GM19455 (cell line): ENCODE measurements around the gene KIAA1958.

Experiments
- ATAC-seq: cut with Tn5 transposase; IDR thresholded peaks from one replicate; pipeline ENCODE4 v1.9.1; 2021; ENCODE audit not compliant: unreplicated experiment

KIAA1958 gene, protein sequence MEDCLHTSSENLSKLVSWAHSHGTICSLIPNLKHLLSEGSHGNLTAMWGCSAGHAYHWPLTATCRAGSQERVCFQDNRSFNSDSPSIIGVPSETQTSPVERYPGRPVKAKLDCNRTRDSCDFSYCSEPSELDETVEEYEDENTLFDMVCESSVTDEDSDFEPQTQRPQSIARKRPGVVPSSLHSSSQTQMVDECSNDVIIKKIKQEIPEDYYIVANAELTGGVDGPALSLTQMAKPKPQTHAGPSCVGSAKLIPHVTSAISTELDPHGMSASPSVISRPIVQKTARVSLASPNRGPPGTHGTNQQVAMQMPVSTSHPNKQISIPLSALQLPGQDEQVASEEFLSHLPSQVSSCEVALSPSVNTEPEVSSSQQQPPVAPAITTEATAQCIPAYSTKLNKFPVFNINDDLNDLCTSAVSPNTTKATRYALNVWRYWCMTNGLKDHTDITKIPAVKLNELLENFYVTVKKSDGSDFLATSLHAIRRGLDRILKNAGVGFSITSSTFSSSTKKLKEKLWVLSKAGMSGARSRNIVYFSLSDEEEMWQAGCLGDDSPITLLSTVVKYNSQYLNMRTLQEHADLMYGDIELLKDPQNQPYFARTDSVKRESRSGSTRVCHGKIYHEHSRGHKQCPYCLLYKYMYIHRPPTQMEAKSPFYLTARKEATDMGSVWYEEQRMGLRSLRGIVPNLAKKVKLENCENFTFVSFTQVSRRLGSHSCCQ

DNA sequence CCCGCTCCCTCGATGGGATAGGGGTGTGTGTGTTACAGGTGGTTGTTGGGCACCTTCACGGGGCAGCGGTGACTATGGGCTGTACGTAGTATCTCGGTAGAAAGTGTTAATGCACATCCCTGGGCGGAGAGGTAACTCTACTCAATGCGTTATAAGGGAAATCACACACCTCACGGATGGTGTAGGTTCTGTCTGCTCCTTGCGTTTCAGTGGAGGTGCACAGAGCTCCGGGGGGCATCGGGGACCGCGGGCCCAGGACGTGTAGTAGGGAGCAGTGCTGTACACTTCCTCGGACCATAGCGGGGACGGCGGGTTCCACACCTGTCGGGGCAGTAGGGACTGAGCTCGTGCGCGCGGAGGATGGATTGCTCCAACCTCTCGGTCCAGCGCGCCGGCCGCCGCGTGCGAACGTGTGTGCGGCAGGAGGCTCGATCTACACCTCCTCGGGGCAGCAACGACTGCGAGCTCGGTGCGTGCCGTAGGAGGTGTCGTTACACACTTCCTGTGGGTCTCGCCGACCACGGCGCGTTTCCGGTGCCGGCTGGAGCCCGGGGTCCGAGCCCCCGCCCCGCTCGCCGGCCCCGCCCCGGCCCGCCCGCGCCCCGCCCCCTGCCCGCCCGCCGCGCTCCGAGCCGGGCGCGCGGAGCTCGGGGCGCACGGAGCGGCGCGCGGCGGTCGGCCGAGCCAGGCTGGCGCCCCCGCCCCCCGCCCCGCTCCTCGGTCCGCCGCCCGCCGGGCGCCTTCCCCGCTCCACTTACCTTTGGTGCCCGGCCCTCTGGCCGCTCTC lies at the start of gene KIAA1958:
KIAA1958 (plus strand) TSS at position 607 of the 787 bp plus-strand sequence. CDS start 87,254 bp downstream, outside the sequence.
- ATAC-seq: peak; percentile 90

DNA sequence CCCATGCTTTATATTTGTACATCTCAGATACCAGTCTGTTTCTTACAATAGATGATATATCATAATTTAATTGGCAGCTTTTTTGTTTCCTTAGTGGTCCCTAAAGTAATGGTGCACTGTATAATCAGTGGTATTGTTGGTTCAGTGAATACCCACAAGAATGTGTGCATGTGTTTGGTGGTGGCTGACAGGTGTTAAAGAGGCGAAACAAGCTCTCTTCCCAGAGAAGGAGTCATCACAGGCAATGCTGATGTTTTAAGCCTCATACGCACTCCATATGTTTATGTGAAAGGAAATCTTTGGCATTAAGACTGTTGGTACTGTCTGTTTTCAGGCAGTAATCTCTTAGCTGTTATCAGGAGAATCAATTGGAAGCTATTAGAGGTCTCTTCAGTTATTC lies 49.2 kb upstream of the KIAA1958 start:
- ATAC-seq: no peak

DNA sequence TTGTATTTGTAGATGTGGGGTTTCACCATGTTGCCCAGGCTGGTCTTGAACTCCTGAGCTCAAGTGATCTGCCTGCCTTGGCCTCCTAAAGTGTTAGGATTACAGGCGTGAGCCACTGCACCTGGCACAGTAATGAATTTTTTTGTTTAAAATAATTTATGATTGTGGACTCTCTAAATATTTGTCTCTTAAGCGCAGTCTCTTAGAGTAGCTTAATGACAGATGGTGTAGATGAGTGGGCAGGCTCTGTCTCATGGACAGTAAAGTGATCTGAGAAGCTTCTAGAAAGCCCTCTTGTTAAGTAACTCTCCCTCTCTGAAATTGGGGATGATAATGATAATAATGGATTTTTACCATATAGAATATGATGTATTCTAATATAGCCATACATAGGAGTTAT lies 47.5 kb upstream of the KIAA1958 start:
- no peak for ATAC-seq

DNA sequence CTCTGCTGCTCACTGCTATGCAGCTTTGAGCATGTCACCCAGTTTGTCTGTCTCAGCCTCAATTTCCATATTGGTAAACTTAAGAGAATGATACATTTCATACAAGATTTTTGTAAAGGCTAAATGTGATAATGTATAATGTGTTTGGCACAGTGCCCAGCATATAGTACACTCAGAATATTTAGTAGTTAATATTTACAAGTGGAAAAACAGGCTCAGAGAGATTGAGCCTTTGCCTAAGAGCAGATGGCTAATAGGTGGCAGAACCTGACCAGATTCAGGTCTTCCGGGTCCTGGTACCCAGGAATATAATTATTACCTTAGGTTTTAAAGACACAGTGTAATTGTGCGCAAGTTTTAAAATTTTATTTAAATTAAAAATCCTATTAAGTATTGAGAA lies 46.8 kb upstream of the KIAA1958 start:
- ATAC-seq: no peak

DNA sequence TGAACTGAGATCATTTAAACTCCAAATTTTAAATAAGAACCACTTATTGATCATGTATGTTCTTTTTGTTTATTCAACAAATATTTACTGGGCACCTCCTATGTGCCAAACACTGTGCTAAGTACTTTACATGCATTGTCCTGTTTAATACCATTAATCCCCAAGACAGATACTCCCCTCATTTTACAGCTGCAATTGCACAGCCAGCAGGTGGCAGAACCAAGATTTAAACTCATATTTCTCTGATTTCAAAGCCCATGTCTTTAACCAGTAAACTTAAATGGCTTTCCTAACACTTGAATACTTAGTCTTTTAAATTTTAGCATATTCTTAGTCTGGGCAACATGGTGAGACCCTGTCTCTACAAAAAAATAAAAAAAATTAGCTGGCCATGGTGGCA lies 43.4 kb upstream of the KIAA1958 start:
- no peak for ATAC-seq

DNA sequence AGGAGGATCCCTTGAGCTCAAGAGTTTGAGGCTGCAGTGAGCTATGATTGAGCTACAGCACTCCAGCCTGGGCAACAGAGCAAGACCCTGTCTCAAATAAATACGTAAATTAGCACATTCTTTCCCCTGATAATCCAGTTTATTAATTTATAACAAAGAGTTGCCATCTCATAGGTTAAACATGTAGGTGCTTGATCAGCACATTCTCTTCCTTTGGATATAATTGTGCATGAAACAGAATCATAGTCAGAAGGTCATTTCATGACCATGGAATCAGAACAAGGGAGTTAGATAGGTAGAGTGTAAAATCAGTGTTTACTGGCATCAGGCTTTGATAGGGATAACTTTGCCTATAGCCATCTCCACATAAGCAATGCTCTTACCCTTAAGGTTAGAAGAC lies 43.0 kb upstream of the KIAA1958 start:
- no peak for ATAC-seq

DNA sequence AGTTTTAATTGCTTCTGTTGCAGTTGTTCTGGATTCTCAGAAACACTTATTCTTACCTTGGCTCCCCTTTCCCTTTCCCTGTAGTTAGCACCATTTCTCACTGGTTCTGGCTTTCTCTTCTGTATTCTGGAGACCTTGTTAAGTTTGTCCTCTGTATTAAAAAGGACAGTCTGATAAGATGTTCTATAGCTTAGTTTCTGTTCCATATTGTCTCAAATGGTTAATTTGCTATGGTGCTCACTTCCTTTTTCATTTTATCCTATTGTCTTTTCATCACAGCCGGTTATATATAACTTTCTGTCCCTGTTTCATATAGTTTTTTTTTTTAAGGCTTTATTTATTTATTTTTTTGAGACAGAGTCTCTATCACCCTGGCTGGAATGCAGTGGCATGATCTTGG lies 41.4 kb upstream of the KIAA1958 start:
- ATAC-seq: no peak

DNA sequence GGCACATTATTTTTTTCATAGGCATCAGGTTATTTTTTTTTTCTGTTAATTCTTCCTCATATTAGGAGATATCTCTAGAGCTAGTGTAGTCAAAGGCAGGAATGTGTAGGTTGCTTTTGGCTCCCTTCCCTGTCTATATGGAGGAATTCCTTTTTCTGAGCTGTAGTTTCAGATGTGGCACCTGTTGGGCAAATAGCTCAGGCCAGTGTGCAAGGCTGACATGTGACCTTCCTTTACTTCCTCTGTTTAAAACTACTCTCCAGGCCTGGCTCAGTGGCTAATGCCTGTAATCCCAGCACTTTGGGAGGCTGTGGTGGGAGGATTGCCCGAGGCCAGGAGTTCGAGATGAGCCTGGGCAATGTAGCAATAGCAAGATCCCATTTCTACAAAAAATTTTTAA lies 40.5 kb upstream of the KIAA1958 start:
- ATAC-seq: no peak

DNA sequence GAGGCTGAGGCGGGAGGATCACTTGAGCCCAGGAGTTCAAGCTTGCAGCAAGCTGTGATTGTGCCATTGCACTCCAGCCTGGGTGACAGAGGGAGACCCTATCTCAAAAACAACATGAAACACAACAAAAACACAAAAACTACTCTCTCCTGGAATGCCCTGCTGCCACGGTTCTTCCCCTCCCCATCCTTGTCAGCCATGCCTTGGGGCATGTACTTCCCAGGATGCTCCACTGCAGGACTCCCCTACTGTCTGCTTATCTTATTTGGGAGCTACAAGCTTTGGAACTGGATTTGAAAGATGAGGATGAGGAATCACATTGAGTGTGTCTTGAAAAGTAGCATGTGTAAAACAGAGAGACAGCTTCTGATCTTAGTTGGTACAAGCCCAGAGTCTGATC lies 40.1 kb upstream of the KIAA1958 start:
- no peak for ATAC-seq

DNA sequence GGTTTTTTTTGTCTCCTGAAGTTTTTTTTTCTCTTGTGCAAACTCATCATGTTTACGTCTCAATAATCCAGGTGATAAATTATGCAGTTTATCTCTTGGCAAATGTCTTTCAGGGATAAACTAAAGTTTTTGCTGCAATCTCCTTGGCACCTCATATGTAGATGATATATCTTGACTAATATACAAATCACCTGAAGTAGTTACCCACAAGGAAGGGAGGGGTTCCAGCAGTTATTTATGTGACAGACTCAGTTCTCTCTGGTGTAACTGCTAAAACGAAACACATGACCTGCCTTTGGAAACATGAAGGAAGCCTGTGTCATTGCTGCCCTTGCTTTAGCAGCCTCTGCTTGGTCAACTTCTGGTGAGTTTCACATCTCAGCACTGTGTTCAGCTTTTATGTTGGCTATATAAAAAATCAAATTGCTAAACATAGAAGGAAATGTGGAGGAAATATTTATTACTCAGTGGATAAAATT lies 39.3 kb upstream of the KIAA1958 start:
- no peak for ATAC-seq

DNA sequence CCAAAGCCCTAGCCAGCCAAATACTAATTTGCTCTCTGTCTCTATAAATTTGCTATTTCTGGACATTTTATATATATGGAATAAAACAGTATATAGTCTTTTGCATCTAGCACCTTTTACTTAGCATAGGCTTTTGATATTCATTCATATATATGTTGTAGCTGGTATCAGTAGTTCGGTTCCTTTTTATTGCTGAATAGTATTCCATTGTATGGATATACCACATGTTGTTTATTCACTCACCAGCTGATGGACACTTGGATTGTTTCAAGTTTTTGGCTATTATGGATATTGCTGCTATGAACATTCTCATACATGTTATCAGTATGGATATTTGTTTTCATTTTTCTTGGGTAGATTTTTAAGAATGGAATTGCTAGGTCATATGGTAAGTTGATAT lies 23.8 kb upstream of the KIAA1958 start:
- no peak for ATAC-seq

DNA sequence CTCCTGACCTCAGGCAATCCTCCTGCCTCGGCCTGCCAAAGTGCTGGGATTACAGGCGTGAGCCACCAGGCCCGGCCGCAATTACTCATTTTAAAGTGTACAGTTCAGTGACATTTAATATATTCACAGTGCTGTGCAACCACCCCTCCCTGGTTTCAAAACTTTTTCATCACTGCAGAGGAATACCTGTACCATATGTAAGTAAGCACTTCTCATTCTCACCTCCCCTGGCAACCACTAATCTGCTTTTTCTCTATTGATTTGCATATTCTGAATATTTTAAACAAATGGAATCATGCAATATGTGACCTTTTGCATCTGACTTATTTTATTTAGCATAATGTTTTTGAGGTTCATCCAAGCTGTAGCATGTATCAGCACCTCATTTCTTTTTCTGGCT lies 21.3 kb upstream of the KIAA1958 start:
- ATAC-seq: no peak

DNA sequence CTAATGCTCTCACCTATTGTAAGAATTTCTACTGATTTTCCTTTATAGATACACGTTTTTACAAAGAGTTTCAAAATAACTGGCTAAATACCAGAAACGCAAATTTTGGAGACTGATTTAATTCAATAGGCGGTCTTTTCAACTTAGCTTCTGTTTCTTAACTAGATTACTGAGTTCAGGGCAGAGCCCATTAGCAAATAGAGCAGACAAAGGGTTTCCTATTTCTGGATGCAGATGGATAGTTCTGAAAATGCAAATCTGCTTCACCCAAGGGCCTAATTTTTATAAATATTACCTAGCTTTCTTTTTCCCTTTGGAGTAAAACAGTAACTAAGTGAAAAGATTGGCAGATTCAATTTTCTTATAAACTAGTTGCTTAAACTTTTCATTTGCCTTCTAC lies 13.6 kb upstream of the KIAA1958 start:
- ATAC-seq: no peak

DNA sequence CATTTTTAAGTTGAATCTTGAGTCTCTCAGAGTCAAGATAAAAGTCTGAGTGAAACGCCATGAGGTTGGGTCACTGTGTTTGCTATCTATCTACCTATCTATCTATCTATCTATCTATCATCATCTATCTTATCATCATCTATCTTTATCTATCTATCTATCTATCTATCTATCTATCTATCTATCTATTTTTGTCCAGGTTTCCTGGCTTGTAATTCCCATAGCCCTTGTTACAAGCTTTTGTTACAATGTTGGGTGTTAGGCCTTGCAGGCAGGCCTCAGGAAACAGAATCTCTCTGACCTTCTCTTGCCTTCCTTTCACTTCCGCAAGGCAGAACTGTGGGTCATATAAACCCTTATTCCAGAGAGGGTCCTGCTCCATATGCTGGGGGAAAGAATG lies 12.6 kb upstream of the KIAA1958 start:
- no peak for ATAC-seq

DNA sequence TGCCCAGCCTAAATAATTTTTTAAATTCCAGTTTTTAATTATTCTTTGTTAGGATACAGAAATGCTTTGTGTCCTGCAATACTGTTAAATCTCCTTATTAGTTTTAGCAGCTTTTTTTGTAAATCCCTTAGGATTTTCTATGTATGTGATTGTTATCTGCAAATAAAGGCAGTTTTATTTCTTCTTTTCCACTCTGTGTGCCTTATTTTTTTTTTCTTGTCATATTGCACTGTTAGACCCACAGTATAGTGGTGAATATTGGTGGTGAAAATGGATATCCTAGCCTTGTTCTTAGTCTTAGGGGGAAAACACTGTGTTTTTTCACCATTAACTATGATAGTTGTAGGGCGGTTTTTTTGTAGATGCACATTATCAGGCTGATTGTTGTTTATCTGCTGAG lies 11.3 kb upstream of the KIAA1958 start:
- ATAC-seq: no peak

DNA sequence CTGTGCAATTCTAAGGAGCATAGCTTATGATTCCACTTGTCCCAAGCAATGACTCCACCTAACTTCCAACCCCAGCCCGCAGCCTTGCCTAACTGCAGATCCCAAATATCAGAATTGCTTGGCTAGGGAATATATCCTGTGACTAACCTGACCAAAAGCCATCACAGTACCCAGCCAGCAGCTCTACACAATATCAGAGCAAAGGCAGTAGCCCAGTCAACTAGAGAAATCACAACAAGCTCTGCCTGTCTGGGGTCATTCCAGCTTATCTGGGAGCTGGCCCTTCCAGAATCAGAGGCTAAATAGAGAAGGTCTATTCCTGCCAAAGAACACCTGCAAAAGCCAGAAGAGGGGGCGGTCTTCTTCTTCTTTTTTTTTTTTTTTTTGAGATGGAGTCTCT lies 9.3 kb upstream of the KIAA1958 start:
- no peak for ATAC-seq

DNA sequence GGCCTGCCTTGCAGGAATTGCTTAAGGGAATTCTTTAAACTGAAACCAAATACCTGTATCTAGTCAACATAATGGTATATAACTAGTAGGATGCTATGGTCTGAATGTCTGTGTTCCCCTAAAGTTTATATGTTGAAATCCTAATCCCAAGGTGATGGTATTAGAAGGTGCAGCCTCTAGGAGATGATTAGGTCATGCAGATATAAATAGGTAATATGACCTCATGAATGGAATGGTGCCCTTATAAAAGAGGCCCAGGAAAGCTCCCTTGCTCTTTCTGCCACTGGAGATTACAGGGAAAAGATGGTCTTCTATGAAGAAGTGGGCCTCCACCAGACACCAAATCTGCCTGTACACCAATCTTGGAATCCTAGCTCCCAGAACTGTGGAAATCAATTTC lies 7.4 kb upstream of the KIAA1958 start:
- no peak for ATAC-seq

DNA sequence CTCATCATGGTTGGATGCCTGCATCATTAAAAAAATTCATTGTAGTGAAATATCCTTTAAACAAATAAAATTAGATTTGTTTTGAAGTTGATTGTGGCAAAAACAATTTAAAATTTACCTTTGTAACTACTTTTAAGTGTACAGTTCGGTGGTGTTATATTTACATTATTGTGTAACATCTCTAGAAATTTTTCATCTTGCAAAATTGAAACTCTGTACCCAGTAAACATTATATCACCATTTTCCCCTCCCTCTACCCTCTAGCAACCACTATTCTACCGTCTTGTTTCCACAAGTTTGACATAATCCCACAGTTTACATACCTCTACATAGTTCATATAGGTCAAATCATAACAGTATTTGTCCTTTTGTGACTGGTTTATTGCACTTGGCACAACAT lies 2.0 kb upstream of the KIAA1958 start:
- ATAC-seq: no peak

DNA sequence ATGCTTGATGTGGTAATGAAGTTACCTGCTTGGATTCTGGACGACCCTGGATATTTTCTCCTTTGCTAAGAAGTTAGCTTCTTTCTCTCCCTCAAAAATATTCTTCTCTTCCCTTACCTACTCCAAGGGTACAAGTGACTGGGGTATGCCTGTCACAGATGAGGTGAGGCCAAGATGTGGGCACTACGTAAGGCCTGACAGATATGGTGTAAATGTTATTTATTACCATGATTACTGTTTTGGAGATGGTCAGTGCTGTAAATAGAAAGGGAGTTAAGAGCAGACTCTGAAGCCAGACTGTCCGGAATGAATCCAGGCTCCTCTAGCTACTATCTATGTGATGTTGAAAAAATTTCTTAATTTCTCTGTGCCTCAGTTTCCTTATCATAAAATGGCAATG lies 1.1 kb upstream of the KIAA1958 start:
- no peak for ATAC-seq

DNA sequence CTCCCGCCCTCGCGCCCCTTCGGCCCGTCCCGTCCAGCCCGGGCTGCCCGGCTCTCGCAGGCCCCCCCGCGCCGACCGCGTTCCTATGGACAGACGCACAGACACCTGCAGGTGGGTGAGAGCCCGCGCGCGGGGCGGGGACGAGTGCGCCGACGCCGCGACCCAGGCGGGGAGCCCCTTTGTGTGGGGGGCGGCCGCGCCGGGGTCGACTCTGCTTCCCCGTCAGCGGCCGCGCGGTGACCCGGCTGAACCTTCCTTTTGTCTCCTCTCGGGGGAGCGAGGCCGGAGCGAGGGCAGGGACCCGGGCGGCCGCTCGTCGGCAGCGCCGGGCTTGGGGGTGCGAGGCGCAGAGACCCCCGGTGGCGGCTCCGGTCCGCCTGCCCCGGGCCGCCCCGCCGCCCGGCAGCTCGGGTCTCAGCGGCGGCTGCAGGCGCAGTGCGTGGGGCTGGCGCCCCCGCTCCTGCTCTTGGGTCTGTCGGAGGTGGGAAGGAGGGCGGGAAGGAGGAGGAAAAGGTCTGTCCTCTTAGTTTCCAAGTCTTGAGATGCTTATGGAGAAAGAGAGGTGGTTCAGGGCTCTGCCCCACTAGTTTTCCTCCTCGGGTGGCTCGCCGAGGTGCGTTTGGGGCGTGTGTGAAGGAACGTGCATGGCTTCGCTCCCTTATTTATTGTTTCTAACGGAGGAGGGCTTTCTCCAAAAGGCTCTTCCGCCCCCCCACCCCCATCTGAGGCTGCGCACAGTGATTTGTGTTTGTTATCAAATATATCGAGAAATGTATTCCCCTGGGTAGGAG lies 576 bp downstream of the KIAA1958 start:
- peak; percentile 49 for ATAC-seq

DNA sequence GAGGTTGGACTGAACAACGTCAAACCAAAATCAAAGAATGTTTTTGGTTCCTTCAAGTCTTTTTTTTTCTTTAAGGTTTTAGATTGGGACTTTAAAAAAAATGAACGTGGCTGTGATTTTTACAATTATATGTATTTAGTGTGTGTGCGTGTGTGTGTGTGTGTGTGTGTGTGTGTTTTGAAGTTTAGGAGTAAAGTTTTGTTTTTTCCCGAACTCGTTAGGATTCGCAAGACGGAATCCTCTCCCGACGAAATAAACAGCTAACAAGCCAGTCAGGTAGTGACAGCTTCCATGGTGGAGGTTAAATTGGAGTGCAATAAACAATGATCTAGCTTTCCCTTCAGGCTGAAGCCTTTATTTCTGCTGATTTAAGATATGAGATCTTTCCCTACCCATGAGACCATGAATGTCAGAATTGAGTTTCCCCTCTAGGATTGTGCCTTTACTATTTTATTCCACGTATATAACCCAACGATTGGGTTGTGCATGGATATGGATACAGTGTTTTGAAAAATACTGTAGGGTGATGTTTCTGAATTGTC lies 1.2 kb downstream of the KIAA1958 start:
- ATAC-seq: no peak
